GM19372 (cell line): Measurements from ENCODE around the gene LARGE1.

Experiments used
- ATAC-seq: cut with Tn5 transposase; IDR thresholded peaks from one replicate; pipeline ENCODE4 v1.9.1; 2021; ENCODE audit warnings: mild to moderate bottlenecking, low read depth, moderate library complexity; ENCODE audit not compliant: unreplicated experiment

The LARGE1 gene

DNA sequence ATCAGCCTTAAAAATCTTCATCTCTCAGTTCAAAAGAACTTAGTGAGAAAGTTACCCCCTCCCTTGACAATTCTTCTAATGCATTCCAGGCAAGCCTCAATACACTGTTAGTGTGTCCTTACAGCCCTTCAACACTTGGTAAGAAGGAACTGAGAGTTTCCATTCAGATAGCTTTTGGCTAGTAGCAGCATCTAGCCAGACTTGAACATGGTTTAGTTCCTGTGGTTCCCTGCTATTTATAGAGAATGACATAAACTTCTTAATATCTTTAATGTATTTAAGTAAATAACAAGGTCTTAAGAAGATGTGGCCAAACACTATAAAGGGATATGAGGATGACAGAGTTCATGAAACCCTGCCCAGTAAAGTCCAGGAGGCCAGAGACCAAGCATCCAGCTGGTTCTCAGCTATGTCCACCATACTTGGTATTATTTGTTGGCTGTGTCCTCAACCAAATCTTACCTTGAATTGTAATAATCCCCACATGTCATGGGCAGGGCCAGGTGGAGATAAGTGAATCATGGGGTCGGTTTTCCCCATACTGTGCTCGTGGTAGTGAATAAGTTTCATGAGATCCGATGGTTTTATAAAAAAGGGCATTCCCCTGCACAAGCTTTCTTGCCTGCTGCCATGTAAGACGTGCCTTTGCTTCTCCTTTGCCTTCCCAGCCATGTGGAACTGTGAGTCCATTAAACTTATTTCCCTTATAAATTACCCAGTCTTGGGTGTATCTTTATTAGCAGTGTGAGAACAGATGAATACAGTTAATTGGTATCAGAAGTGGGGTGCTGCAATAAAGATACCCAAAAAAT, 132.4 kb downstream of the LARGE1 start:
- ATAC-seq, result no peak

DNA sequence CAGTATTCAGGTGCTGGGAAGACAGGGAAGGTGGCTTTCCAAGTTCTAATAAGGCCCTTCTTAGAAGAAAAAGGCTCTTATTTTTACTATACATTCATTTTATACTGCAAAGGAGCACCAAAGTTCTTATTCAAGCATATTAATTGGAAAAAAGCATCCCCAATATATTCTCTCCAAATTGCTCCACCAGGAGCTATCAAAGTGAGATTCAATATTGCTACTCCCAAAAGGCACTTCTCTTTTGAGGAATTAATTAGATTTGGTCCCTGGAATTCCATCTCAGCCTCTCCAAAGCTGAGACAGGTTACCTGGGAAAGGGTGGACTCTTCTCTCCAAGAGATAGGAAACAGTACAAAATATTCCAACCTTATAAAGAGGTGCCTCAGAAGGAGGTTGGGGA, 134.1 kb downstream of the LARGE1 start:
- no peak for ATAC-seq

DNA sequence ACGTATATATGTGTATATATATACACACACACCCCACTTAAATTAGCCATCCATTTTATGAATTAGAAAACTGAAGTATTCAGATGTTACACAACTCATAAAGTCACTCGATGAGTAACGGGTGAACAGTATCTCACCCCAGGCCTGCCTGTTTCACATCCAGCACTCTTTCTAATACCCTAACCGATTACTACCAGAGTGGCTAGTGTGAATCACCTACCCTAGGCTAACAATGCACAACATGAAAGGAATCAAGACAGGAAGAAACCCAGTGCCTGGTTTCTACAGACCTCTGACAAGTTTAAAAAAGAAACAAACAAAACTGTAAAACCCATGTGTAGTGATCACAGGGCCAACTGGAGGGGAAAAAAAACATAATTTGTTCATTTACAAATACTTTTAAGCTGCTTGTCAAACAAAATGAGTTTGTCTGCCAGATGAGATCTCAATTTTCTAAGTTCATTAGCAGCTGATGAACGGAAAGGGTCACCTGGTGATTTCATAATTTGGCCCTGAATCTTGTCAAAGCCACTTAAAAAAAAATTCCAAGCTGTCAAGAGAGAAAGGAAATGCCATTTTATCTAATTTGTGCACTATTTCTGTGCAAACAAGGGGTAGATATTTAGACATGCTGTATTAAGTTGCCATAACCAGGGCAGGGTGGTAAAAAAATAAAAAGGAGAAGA, 134.8 kb downstream of the LARGE1 start:
- ATAC-seq, result no peak

DNA sequence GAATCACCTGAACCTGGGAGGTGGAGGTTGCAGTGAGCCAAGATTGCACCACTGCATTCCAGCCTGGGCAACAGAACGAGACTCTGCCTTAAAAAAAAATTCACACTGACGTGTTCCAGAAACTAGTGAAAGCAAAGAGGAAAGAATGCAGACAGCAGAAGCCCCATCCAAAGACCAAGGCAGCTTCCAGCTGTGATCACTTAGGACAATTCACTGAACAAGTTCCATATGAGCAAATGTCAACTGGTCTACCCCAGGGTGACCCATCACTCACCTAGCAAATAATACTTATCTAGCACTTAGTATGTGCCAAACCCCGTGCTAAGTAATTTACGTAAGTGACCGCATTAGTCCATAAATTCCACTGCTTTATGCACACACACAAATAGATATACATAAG, 138.9 kb downstream of the LARGE1 start:
- ATAC-seq, result no peak

DNA sequence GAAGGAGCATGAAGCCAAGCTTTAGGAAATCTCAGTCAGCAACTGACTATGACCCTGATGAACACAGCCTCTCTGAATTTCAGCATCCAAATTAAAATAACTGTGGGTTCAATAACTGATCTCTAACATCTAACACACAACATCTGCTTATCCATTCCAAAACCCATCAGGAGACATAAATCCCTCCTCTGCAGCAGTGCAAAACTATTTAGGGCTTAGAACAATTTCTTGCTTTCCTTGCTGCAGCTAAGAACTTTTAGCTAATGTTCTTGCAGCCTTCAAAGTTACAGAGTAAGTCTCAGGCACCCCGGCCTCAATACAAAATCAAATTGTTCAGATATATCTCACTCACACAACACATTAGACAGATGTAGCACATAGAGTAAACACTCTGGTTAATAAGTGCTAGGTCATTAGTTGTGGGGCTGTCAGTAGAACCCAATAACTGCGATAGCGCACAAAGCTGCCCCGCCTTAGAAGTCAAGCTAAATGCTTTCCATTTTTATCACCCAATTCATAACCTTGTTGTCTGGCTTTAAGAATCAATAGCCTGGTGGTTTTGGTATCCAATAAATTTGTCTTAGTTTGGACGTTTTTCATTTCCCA, 139.6 kb downstream of the LARGE1 start:
- ATAC-seq, result no peak

DNA sequence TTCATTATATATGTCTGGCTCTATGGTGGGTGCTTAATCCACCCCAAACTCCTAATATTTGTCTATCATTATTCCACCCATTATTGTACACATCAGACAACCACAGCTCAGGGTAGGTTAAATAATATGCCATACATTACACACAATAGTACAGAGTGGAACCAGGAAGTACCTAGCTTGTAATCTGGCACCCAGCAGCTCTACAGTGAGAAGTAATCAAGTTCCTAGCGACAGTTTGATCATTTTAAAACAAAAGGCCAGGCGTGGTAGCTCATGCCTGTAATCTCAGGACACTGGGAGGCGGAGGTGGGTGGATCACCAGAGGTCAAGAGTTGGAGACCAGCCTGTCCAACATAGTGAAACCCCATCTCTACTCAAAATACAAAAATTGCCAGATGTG, 141.0 kb downstream of the LARGE1 start:
- no peak for ATAC-seq

DNA sequence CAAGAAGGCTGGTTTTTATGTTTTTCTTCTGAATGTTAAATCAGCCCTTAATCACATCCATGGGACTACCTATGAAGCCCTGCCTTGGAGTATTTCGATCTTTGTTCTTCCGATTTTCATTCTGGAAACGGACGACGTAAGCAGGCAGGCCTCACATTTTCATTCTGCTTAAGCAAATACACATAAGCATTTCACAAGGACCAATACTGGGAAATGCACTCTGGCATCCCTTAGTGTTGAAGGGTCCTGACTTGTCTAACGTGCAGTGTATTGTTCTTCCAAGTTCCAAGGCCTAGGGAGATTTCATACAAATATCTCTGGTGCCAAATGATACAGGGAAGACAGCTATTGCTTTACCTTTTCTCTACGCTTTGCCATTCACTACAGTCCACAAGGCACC, 143.8 kb downstream of the LARGE1 start:
- no peak for ATAC-seq

DNA sequence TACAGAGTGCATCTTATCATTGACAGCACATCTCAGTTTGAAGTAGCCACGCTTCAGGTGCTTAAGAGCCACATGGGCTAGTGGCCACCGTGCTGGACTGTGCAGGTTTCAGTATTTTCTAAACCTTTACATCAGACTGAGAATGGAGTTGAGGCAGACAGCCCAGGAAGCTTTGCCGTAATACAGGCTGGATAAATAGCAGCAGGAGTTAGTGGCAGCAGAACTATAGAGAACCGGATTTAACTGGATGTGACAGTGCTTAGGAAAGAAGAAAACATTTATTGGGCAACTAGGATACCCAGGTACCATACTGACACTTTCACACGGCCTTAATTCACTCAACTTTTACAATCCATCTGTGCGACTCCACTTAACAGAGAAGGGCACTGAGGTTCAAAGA, 145.5 kb downstream of the LARGE1 start:
- ATAC-seq, result no peak

DNA sequence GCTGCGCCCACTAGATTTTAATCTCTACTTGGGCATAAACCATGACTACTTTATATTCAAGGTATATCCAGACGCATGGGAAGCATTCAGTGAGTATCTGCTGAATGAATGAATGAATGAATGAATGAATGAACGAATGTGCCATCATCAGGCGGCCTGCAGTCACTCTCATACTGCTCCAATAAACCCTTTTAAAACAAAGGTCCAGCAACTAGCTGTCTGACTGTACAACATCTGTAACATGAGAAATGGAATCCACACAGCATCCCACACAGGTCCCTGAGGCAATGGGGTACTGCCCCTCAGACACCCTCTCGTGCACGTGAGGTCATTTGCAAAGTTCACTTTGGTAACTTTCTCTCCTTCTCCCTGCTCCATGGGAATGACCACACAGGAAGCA, 147.5 kb downstream of the LARGE1 start:
- ATAC-seq, result no peak

DNA sequence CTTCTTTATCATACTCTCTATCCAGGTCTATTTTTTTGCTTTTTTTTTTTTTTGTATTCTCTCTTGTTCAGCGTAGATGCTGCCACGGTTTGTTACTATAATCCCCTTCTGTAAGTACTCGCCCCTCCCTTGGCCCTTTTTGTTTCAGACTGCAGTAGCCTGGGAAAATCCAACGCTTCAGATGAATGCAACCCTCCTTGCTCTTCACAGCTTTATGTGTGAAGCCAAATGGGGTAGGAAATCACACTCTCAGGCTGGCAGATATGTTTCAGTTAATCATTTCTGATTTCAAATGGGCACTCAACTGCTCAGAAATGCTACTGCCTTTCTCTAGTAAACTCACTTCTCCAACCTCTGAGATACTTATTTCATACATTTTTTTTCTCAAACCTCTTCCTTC, 149.1 kb downstream of the LARGE1 start:
- ATAC-seq, result no peak

DNA sequence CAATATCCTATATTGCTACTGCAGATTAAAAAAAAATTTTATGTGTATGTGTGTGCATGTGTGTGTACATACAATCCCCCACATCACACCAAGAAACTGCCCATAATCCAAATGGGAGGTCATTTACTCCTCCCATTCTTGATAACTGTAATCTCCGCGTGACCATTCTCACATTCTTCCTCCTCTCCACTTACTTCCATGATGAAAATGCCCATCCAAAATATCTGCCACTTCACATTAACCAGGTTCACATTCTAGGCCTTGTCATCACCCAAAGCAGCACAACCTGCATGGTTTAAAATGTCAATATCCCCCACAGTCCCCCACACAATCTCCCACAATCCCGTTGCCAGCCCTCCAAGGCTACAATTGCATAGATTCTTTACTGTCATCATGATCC, 149.6 kb downstream of the LARGE1 start:
- ATAC-seq, result no peak

DNA sequence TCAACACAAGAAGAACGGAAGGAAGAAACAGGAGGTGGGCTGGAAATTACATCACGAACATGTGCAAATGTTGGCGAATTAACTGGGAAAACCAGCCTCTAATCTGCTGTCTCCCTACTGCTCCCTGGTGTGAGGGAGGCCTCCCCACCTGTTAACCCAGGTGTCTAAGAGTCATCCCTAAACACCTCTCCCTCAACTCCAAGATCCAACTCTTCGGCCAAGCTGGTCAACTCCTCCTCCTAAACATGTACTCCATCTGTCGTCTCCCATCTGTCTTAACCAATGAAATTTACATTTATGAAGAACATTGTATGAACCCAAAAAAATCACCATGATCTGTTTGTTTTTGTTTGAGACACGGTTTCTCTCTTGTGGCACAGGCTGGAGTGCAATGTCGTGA, 154.2 kb downstream of the LARGE1 start:
- no peak for ATAC-seq

DNA sequence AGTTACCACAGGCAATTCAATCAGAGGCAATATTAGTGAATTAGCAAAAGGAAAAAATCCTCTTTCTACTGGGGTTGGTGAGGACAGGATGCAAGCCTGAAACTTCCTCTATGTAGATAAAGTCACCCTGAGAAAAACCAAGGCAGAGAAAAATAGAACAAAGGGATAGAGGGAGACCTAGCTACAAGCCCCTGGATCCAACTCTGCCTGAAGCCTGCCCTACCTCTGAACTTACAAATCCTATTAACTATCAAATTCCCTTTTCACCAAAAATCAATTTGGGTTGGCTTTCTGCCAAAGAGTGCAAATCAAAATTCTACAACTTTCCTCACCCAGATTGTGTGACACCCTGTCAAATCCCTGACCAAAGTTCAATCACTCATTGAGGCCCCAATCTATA, 161.3 kb downstream of the LARGE1 start:
- ATAC-seq, result no peak

DNA sequence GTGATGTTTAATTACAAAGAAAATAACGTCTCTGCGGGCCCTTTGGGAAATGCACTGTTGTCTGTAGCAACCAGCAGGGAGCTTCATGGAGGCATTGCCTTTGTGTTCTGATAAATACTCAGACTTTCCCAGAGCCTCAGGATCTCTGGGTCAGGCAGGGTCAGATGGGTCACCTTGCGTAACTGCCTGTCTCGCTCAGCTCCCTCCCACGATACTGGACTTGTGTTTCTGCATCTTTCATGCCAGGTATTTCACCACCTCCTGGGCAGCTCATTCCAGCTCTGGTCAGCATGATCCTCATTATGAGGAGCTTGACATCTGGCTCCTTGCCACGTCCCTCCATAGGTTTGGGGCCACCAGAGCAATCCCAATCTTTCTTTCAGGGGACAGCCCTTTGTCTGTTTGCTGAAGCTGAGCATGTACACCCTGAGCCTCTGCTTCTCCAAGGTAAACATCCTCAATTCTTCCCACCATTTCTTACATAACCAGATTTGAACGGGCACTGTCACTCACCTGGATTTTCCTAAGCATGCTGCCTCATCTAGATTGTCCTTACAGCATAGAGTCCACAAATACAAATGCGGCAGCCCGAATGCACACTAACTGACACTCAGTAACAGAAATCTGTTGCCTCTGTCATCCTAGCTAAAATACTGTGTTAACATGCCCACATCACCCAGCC, 162.3 kb downstream of the LARGE1 start:
- no peak for ATAC-seq

DNA sequence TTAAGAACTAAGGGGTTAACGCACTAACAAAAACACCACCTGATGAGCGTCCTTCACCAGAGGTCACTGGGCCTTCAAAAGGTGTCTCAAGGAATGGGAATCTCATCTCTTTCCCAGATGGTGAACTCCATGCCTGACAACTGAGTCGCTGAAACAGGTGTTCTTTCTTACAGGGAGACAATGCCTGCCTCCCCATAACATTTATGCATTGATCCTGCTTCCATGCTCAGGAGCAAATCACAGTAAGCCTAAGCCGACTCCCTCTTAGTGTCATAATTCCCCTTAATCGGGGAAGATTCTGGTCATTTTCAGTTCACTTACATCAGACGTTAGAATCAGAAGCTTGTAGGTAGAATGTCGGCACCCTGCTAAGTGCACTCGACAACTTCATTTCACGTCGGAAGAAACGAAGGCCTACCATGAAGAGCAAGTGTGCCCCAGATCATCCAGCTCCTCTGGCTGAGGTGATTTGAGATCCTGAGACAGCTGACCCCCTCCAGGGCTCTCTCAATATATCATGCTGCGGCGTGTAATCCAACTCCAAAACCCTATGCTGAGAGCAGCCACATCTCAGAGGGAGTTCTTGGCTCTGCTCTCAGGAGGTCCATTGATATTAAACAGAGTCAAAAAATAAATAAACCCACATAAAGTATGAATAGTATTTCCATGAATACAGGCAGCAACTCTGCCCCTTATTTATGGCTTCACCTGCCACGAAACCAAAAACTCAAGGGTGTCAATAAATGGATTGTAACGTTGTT, 163.1 kb downstream of the LARGE1 start:
- no peak for ATAC-seq

DNA sequence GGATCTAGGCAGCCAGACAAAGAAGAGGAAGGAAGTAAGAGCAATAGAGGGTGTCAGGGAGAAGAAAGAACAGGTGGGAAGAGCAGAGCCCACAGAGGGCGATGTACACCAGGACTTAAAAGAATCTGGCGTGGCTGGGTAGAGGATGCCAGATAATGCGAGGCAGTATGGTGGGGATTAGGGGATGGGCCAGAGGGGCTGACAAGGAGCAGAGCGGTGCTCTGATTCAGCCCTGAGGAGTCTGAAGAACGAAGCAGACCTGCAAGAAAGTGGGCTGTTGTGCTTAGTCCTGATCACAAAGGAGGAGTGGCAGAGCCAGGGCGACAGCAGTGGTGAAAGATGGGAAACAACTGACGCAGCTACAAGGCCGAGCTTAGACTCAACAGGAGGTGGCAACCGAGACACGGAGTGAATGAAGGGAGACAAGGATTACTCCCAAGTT, 163.7 kb downstream of the LARGE1 start:
- ATAC-seq, result no peak

DNA sequence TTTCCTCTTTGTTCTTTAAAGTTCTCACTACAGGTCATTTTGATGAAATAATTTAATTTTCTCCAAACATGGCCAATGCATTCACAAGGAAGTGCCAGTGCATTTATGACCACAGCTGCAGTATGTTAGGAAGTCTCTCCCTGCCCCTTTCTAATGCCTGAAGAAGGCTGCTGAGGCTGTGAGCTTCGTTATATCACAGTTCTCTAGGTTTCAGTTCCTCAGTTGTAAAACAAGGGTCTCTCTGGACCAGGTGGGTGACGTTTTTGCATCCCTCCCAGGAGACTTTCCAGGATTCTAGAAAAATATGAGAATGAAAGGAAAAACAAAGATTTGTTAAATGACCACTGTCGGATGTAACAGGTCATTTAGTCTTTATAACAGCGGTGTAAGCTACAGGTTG, 171.6 kb downstream of the LARGE1 start:
- ATAC-seq, result no peak

DNA sequence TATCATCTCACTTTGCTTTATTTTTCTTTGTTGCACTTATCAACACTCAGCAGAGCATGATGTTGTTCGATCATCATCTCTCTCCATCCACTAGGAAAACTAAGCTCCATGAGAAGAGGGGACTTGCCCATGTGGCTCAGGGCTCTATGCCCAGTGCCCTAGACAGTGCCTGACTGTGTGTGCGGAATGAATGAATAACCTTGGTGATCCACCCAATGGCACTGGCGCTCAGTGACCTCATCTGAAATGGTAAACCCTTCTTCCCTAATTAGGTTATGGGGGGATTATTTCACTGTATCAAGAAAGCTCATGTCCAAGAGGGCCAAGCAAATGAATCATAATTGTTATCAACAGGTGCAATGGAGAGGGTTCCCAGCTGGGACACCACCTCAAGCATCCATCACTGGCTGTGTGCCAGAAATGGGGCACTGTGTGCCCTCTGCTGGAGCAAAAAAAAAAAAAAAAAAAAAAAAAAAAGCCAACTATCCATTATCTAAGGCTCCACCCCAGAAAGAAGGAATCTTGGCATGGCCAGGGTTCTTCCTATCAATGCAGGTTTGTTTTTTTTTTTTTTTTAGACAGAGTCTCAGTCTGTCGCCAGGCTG, 172.6 kb downstream of the LARGE1 start:
- ATAC-seq, result no peak

DNA sequence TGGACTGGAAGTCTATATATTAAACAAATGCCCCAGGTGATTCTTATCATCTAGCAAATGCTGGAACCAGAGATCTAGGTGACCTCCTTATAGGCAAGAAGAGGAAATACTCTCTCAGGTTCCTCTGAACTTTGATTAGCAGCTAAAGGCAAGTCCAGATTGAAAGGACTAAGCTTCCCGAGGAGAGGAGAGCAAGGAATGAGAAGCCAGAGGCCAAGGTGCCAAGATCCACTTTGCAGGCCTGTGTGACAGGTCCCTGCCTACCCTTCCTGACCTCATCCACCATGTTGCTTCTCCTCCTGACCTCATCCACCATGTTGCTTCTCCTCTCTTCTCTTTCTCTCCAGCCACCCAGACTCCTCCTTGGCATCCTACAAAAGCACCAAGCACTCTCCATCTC, 173.2 kb downstream of the LARGE1 start:
- no peak for ATAC-seq

DNA sequence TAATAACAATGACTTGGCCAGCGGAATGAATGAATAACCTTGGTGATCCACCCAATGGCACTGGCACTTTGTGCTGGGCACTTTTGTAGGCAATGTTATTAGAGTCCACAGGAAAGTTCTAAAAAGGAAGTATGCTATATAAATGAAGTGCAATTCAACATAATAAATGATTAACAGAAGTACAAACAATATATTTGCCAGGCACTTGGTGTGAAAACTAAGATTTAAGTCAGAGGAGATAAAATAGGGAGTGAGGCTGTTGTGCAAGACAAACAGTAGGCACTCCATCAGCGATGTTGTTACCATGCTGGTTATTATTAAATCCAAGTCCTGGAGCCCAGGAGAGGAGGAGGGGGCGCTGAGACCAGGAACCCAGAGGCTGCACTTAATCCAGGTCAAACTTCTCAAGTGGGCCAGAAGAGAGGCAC, 173.8 kb downstream of the LARGE1 start:
- ATAC-seq, result no peak
